Stimulated activated CD4-positive, alpha-beta T cell treated with anti-CD3 and anti-CD28 coated beads, Interleukin-15, amount 100 ng/mL, for 1 hour (primary cell): Measurements from ENCODE around the gene PHF12.
"Not testable (repeated sequence)": the region's sequence is repeated elsewhere in the genome, so short reads cannot be mapped to it uniquely, and the experiment has no call there.

Experiments
- DNase-seq, 2 donors: peaks; one replicate each; pipeline ENCODE4 v3.0.0-alpha.2; 2020; ENCODE audit warnings: low read depth in 1 of 2, low spot score in 1 of 2

The PHF12 gene

GRCh38 chr17:28885951-28886350 is 65.4 kb downstream of the PHF12 start:
- DNase-seq, result no peak

DNA sequence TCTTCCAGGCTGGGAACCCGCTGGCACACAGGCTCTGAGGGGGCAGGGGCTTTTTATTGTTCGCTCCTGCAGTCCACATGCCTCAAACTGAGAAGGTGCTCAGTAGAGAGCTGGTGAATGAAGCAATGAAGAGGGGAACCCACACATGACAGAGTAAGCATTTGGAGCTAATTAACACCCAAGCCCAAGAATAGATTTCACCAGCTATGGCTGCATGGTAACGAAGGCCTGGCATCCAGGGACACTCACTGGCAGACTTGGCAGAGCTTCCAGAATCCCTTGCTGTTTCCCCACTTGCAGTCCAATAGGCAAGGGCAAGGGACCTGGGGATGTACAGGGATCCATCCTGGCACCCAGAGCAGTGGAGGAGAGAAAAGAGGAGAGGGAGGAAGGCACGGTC is 66.0 kb downstream of the PHF12 start:
- DNase-seq, result no peak

- no peak for DNase-seq
Measured at GRCh38 chr17:28883967-28884702, 67.2 kb downstream of the PHF12 start.

DNA sequence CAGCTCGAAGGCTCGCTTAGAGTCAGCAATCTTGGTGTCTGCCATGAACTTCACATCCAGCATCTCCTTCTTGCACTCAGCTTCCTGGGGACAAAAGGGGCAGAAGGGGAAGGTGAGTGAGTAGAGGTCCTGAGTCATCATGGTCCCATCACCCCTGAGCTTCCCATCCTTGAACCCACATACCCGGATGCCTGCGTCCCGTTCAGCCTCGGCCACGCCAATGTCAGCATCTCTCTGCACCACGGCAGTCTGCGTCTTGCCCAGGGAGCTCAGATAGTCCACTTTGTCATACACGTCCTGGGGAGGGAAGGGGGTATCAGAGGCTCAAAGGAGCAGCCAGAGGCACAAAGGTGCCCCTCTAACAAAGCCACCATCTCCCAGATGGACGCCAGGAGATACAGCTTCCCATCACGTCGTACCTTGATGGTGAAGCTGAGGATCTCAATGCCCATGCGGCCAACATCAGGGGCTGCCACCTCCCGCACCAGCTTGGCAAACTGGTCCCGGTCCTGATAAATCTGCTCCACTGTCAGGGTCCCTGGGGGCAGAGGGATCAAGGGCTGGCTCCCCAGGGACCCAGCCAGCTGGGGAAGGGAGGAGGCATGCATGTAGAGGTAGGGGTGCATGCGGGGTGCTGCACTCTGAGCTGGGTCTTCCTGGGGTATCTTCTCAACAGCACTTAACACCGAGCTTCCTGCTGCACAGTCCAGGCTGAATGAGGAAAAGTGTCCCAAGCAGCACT is 69.0 kb downstream of the PHF12 start:
- no peak for DNase-seq

GRCh38 chr17:28881533-28882056 is 69.7 kb downstream of the PHF12 start:
- DNase-seq, result no peak

DNA sequence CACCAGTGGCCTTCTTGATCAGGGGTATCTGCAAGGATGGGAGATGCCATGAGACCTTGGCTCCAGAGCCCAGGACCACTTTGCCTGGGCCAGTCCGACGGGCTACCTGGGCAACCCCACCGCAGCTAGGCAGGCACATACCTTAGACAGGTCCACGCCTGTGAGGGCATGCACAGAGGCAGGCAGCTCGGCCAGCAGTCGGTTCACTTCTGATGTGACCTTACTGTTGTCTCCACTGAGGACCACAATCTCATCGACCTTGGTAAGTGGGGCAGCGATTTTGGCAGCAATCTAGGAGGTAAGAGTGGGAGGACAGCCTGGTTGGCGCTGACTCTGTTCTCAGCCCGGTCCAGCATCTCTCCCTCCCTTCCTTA is 70.8 kb downstream of the PHF12 start:
- no peak for DNase-seq

DNA sequence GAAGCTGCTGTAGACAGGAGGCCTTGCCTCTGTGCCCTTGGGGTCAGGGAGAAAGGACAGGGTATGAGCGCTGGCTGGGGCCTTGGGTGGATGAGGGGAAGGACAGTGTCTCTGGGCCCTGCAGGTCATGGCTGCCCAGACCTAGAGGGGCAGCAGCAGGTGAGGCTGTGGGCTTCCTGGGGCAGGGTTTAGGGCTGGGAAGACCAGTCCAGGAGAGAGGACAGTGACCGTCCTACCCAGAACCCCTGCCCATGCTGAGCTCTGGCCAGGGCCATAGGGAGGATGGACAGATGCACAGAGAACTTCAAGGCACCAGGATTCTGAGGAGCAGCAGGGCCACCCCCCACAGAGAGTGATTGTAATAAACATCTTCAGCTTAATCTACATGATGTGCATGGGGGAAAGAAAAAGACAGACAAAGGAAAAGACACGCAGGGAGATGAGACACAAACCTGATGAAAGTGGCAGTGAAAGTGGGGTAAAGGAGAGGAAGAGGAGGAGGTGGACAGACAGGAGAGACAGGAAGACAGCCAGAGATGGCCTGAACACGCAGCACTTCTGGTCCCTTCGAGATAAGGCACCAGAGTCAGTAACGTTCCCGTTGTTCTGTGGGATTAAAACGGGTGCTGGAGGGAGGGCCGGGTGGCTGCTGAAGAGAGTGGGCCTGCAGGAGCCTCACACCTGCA is 71.3 kb downstream of the PHF12 start:
- DNase-seq, result no peak

- no peak for DNase-seq
Measured at GRCh38 chr17:28878981-28879380, 72.3 kb downstream of the PHF12 start.

DNA sequence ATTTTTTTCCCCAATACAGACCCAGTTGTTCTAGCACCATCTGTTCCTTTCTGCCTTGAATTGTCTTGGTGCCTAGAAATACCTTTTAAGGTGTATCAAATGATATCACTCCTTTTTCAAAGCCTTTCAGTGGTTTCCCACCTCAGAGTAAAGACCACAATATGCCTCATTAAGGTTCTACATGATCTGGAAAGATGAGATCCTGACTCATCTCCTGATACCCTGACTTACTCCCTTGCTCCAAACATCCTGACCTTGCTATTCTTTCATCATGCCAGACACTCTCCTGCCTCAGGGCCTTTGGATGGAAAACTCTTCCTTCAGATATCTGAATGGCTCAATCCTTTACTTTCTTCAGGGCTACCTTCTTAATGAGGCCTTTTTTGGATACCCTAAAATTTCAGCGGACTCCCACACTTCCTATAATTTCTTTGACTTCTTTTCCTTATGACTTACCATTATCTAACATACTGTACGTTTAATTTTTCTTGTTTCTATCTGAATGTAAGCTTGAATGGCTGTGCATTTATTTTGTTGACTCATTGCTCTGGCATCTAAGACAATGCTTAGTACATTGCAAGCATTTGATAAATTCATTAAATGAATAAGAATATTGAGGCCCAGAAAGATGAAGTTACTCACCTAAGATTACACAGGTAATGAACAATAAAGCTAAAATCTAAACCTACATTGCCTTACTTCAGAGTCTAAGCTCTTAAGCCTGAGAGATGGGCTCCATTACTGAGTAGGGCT is 73.0 kb downstream of the PHF12 start:
- no peak for DNase-seq

- not testable (repeated sequence) for DNase-seq
Measured at GRCh38 chr17:28877150-28877711, 74.1 kb downstream of the PHF12 start.

- no peak for DNase-seq
Measured at GRCh38 chr17:28875848-28876550, 75.3 kb downstream of the PHF12 start.

- no peak for DNase-seq
Measured at GRCh38 chr17:28874750-28875149, 76.6 kb downstream of the PHF12 start.

DNA sequence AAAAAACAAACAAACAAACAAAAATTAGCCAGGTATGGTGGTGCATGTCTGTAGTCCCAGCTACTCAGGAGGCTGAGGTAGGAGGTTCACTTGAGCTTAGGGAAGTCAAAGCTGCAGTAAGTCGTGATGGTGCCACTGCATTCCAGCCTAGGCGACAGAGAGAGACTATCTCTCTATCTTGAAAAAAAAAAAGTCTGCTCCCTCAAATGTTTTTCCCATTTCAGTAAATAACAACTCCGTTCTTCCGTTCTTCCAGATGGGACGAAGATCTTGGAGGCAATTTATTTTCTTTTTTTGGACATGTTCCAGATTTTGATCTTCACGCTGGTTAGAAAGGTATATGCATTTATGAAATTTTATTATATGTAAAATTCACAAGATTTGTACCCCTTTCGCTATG is 77.5 kb downstream of the PHF12 start:
- DNase-seq, result no peak

GRCh38 chr17:28871056-28871579 is 80.2 kb downstream of the PHF12 start:
- DNase-seq, result no peak

- DNase-seq, result no peak
Measured at GRCh38 chr17:28867276-28867675, 84.0 kb downstream of the PHF12 start.

DNA sequence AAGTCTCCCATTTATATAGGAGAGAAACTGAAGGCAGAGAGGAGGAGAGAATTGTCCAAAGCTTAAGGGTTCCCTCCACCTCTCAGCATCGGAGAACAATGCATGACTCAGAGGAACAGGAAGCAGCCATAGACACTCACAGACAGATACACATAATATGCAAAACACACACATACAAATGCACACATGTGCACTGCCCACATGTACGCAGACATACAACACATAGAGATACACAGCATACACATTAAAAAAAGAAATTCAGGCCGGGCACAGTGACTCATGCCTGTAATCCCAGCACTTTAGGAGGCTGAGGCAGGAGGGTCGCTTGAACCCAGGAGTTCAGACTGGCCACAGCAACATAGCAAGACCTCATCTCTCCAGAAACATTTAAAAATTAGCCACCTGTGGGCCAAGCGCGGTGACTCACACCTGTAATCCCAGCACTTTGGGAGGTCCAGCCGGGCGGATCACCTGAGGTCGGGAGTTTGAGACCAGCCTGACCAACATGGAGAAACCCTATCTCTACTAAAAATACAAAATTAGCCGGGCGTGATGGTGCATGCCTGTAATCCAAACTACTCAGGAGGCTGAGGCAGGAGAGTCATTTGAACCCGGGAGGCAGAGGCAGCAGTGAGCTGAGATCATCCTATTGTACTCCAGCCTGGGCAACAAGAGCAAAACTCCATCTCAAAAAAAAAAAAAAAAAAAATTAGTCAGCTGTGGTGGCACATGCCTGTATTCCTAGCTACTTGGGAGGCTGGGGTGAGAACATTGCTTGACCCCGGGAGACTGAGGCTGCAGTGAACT is 85.2 kb downstream of the PHF12 start:
- DNase-seq, result no peak

- no peak for DNase-seq
Measured at GRCh38 chr17:28864991-28865849, 86.1 kb downstream of the PHF12 start.

GRCh38 chr17:28863953-28864352 is 87.4 kb downstream of the PHF12 start:
- DNase-seq, result no peak
